GM12891 (cell line): Measurements from ENCODE around the gene ZSWIM1.

ENCODE experiments used
- PAX5 ChIP-seq: IDR thresholded peaks from 2 replicates; pipeline ENCODE4 v1.6.1; 2011; ENCODE audit warnings: low read length, moderate library complexity, mild to moderate bottlenecking; ENCODE audit not compliant: insufficient read depth, severe bottlenecking
- POLR2A ChIP-seq: IDR thresholded peaks from 2 replicates; pipeline ENCODE4 v1.6.1; 2011; ENCODE audit warnings: low read depth, low read length, control low read depth

GRCh38 chr20:45883100-45883469 lies 2.1 kb downstream of the ZSWIM1 start:
- TF ChIP-seq POLR2A = no peak
- no peak for TF ChIP-seq PAX5
